ENCODE measurements around the gene UBE2O. TPM values are rescaled to one million over a fixed set of nuclear protein-coding genes. Genes with fewer than 3 reads are reported as not detected.
"Not testable (repeated sequence)": the region's sequence is repeated elsewhere in the genome, so short reads cannot be mapped to it uniquely, and the experiment has no call there.

The UBE2O gene
- polyA plus RNA-seq, 2 donors: 8.1 to 9.2 TPM

DNA sequence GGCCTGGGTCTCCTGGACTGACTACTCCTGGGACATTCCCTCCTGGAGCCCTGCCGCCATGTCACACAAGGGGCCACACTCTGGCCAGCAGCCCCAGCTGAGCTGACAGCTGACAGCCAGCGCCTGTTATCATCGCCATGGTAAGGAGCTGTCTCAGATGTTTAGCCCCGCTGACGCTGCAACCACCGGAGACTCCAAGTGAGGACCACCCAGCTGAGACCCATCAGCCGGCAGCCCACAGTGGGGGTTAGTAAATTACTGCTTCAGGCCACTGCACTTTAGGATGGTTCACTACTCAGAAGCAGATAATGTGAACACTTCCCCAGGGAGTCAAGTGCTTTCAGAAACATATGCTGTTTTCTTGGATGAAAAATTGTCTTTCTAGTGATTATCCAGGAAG, 83.1 kb downstream of the UBE2O start:
- no peaks in the 10 kb centered on the region for H3K27me3 ChIP-seq (ENCODE audit: control insufficient read depth in 1 of 2, insufficient read depth in 2 of 2, low read length in 2 of 2)
- WGBS, 2 donors: 76 to 79% methylated on average over 7 of the region's 7 CpGs
- H3K27ac ChIP-seq (ENCODE audit: low read depth in 2 of 2, low read length in 1 of 2): no peak overlapping the region
- no peaks in the 10 kb centered on the region for H3K36me3 ChIP-seq (ENCODE audit: control insufficient read depth in 2 of 2, insufficient read depth in 2 of 2, low read length in 1 of 2)
- H3K4me1 ChIP-seq (ENCODE audit: control insufficient read depth in 2 of 2, insufficient read depth in 2 of 2, low read length in 1 of 2): no peaks in the 10 kb centered on the region
- H3K9me3 ChIP-seq (ENCODE audit: control insufficient read depth in 2 of 2, insufficient read depth in 1 of 2, low read depth in 1 of 2, low read length in 1 of 2): no peaks in the 10 kb centered on the region
- no peak overlapping the region for H3K4me3 ChIP-seq (ENCODE audit: low read depth in 1 of 2, low read length in 2 of 2)

DNA sequence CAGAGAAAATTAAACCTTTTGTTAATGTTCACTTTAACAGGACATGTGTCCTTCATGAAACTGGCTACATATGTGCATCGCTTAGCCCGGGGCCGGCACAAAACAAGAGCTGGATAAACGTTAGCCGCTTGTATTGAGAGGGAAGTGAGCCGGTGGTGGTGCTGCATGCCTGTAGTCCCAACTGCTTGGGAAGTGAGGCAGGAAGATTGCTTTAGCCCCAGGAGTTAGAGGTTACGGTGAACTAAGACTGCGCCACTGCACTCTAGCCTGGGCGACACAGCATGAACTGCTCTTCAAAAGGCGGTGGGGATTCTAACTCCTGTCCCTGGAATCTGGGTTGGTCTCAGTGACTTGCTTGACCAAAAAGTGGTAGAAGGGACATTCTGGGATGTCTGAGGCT, 83.6 kb downstream of the UBE2O start:
- no peaks in the 10 kb centered on the region for H3K27me3 ChIP-seq (ENCODE audit: control insufficient read depth in 1 of 2, insufficient read depth in 2 of 2, low read length in 2 of 2)
- H3K27ac ChIP-seq (ENCODE audit: low read depth in 2 of 2, low read length in 1 of 2): no peak overlapping the region
- WGBS, 2 donors: 83 to 87% methylated on average over 10 of the region's 10 CpGs
- H3K4me1 ChIP-seq (ENCODE audit: control insufficient read depth in 2 of 2, insufficient read depth in 2 of 2, low read length in 1 of 2): no peaks in the 10 kb centered on the region
- H3K4me3 ChIP-seq (ENCODE audit: low read depth in 1 of 2, low read length in 2 of 2): no peak overlapping the region
- no peaks in the 10 kb centered on the region for H3K36me3 ChIP-seq (ENCODE audit: control insufficient read depth in 2 of 2, insufficient read depth in 2 of 2, low read length in 1 of 2)
- no peaks in the 10 kb centered on the region for H3K9me3 ChIP-seq (ENCODE audit: control insufficient read depth in 2 of 2, insufficient read depth in 1 of 2, low read depth in 1 of 2, low read length in 1 of 2)

DNA sequence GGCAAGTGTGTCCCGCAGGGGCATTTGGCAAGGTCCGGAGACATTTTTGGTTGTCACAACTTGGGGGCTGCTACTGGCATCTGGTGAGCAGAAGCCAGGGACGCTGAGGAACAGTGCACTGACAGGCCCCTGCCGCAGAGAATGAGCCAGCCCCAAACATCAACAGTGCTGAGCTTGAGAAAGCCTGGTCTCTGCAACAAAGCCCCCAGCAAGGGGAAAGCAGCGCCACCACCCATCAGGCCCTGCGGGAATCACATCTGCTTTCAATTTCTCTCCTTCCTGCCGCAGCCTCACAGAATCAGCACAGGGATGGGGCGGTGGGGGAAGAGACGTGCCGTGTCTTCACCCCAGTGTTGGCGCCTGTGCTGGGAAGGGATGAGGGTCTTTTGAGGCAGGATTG, 84.4 kb downstream of the UBE2O start:
- 77 to 78% methylated on average over 11 of the region's 11 CpGs for WGBS, 2 donors
- Histone ChIP-seq H3K4me1 (ENCODE audit: control insufficient read depth in 2 of 2, insufficient read depth in 2 of 2, low read length in 1 of 2) (no peaks in the 10 kb centered on the region), H3K27me3 (ENCODE audit: control insufficient read depth in 1 of 2, insufficient read depth in 2 of 2, low read length in 2 of 2) (no peaks in the 10 kb centered on the region), H3K36me3 (ENCODE audit: control insufficient read depth in 2 of 2, insufficient read depth in 2 of 2, low read length in 1 of 2) (no peaks in the 10 kb centered on the region), H3K27ac (ENCODE audit: low read depth in 2 of 2, low read length in 1 of 2) (peak overlapping the region in 1 of 2 donors; percentile 2), H3K4me3 (ENCODE audit: low read depth in 1 of 2, low read length in 2 of 2) (no peak overlapping the region), H3K9me3 (ENCODE audit: control insufficient read depth in 2 of 2, insufficient read depth in 1 of 2, low read depth in 1 of 2, low read length in 1 of 2) (no peaks in the 10 kb centered on the region)

DNA sequence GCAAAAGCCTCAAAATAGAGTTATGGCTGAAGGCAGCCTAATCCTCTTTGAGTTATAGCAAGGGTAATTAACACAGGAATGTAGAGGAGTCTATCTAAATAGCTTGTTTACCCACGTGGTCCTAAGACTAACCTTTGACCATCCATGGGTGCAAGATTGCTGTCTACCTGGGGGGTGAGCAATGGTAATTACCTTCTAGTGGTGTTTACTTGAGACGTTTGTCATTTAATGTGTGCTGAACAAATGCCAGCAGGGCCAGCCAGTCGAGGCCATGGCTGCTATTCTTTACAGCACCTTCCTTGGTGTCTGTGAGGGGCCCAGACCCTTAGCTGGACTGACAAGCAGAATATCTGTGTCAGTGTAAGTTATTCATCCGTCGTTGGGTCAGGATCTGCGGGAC, 85.3 kb downstream of the UBE2O start:
- Histone ChIP-seq H3K27ac (ENCODE audit: low read depth in 2 of 2, low read length in 1 of 2) (no peak overlapping the region), H3K27me3 (ENCODE audit: control insufficient read depth in 1 of 2, insufficient read depth in 2 of 2, low read length in 2 of 2) (no peaks in the 10 kb centered on the region), H3K4me1 (ENCODE audit: control insufficient read depth in 2 of 2, insufficient read depth in 2 of 2, low read length in 1 of 2) (no peaks in the 10 kb centered on the region), H3K36me3 (ENCODE audit: control insufficient read depth in 2 of 2, insufficient read depth in 2 of 2, low read length in 1 of 2) (no peaks in the 10 kb centered on the region), H3K4me3 (ENCODE audit: low read depth in 1 of 2, low read length in 2 of 2) (no peak overlapping the region), H3K9me3 (ENCODE audit: control insufficient read depth in 2 of 2, insufficient read depth in 1 of 2, low read depth in 1 of 2, low read length in 1 of 2) (no peaks in the 10 kb centered on the region)
- WGBS, 2 donors: 68 to 69% methylated on average over 6 of the region's 6 CpGs

DNA sequence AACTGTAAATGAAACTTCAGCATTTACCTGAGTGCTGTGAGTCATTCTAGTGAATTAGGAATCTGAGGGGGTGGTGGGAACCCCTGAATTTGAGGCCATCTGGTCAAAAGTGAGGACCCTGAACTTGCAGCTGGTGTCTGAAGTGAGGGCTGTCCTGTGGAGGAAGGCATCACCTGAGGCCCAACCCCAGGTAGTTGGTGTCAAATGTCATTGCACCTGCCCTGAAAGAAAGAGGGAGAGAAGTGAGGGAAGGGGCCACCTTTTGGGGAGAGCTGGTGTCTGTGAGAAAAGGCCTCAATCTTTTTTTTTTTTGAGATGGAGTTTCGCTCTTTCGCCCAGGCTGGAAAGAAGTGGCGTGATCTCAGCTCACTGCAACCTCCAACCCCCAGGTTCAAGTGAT, 86.7 kb downstream of the UBE2O start:
- H3K9me3 ChIP-seq (ENCODE audit: control insufficient read depth in 2 of 2, insufficient read depth in 1 of 2, low read depth in 1 of 2, low read length in 1 of 2): no peaks in the 10 kb centered on the region
- no peak overlapping the region for H3K4me3 ChIP-seq (ENCODE audit: low read depth in 1 of 2, low read length in 2 of 2)
- peaks cover 0 to 7% of the 10 kb centered on the region in 2 donors for H3K4me1 ChIP-seq (ENCODE audit: control insufficient read depth in 2 of 2, insufficient read depth in 2 of 2, low read length in 1 of 2)
- no peak overlapping the region for H3K27ac ChIP-seq (ENCODE audit: low read depth in 2 of 2, low read length in 1 of 2)
- no peaks in the 10 kb centered on the region for H3K27me3 ChIP-seq (ENCODE audit: control insufficient read depth in 1 of 2, insufficient read depth in 2 of 2, low read length in 2 of 2)
- WGBS, 2 donors: 90 to 98% methylated on average over 3 of the region's 3 CpGs
- H3K36me3 ChIP-seq (ENCODE audit: control insufficient read depth in 2 of 2, insufficient read depth in 2 of 2, low read length in 1 of 2): no peaks in the 10 kb centered on the region

DNA sequence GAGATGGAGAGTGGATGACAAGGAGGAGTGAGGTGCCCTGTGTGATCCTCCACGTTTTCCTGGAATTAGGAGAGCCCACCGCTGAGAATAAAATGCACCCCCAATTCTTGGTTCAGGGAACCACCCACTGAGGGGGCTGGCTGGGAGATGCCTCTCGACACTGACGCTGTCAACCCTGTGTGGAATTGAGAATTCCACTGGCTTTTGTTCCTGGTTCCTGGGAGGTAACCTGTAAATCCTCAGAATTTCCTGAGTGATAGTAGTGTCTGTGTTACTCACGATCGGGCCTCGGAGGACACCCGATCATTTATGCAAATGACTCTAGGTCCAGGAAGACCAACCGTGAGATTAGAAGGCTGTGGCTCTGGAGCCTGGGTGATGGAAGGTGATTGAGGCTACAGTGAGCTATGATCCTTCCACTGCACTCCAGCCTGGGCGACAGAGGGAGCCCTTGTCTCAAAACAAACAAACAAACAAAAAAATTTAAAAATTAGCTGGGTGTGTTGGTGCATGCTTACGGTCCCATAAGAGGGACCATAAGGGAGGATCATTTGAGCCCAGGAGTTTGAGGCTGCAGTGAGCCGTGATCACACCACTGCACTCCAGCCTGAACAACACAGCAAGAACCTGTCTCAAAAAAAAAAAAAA, 87.6 kb downstream of the UBE2O start:
- H3K4me3 ChIP-seq (ENCODE audit: low read depth in 1 of 2, low read length in 2 of 2): no peak overlapping the region
- peaks cover 0 to 7% of the 10 kb centered on the region in 2 donors for H3K4me1 ChIP-seq (ENCODE audit: control insufficient read depth in 2 of 2, insufficient read depth in 2 of 2, low read length in 1 of 2)
- 50 to 73% methylated on average over 12 of the region's 12 CpGs for WGBS, 2 donors
- no peak overlapping the region for H3K27ac ChIP-seq (ENCODE audit: low read depth in 2 of 2, low read length in 1 of 2)
- H3K9me3 ChIP-seq (ENCODE audit: control insufficient read depth in 2 of 2, insufficient read depth in 1 of 2, low read depth in 1 of 2, low read length in 1 of 2): no peaks in the 10 kb centered on the region
- H3K36me3 ChIP-seq (ENCODE audit: control insufficient read depth in 2 of 2, insufficient read depth in 2 of 2, low read length in 1 of 2): no peaks in the 10 kb centered on the region
- no peaks in the 10 kb centered on the region for H3K27me3 ChIP-seq (ENCODE audit: control insufficient read depth in 1 of 2, insufficient read depth in 2 of 2, low read length in 2 of 2)

DNA sequence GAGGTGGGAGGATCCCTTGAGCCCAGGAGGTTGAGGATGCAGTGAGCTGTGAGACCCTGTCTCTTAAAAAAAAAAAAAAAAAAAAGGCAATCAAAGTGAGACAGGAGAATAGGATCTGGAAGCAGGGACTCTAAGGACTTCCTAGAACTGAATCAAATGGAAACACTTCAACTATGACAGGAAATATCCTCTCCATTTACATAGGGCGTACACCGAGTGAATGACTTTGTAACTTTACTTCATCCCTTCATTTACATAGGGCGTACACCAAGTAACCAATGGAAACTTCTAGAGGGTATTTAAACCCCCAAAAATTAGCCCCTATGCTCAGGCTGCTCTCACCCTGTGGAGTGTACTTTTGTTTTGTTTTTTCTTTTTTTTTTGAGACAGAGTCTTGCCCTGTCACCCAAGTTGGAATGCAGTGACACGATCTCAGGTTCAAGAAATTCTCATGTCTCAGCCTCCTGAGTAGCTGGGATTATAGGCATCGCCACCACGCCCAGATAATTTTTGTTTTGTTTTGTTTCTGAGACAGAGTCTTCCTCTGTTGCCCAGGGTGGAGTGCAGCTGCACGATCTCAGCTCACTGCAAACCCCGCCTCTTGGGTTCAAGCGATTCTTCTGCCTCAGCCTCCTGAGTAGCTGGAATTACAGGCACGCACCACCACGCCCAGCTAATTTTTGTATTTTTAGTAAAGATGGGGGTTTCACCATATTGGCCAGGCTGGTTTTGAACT, 89.7 kb downstream of the UBE2O start:
- Histone ChIP-seq H3K4me3 (ENCODE audit: low read depth in 1 of 2, low read length in 2 of 2) (no peak overlapping the region), H3K27ac (ENCODE audit: low read depth in 2 of 2, low read length in 1 of 2) (peak overlapping the region in 1 of 2 donors; percentile 74), H3K36me3 (ENCODE audit: control insufficient read depth in 2 of 2, insufficient read depth in 2 of 2, low read length in 1 of 2) (no peaks in the 10 kb centered on the region), H3K4me1 (ENCODE audit: control insufficient read depth in 2 of 2, insufficient read depth in 2 of 2, low read length in 1 of 2) (peaks cover 0 to 7% of the 10 kb centered on the region in 2 donors), H3K27me3 (ENCODE audit: control insufficient read depth in 1 of 2, insufficient read depth in 2 of 2, low read length in 2 of 2) (no peaks in the 10 kb centered on the region), H3K9me3 (ENCODE audit: control insufficient read depth in 2 of 2, insufficient read depth in 1 of 2, low read depth in 1 of 2, low read length in 1 of 2) (no peaks in the 10 kb centered on the region)
- 73 to 74% methylated on average over 11 of the region's 11 CpGs for WGBS, 2 donors

DNA sequence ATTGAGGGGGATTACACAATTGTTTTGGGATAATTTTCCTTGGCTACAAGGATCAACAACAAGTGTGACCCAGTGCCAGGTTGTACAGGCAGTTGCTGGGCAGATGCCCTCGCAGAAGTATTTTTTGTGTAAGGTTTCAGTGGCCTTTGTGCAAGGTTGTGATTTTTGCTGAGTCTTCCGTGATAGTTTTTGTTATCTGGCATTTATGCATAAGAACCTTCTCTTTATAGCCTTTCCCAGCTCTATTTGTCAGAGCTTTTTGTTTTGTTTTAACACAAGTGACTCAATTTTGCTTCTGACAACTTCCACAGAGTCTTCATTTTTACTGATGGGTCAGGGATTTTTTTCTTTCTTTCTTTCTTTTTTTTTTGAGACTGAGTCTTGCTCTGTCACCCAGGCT, 92.5 kb downstream of the UBE2O start:
- WGBS, 2 donors: 55 to 56% methylated on average over 2 of the region's 2 CpGs
- no peak overlapping the region for H3K4me3 ChIP-seq (ENCODE audit: low read depth in 1 of 2, low read length in 2 of 2)
- H3K27me3 ChIP-seq (ENCODE audit: control insufficient read depth in 1 of 2, insufficient read depth in 2 of 2, low read length in 2 of 2): no peaks in the 10 kb centered on the region
- no peaks in the 10 kb centered on the region for H3K9me3 ChIP-seq (ENCODE audit: control insufficient read depth in 2 of 2, insufficient read depth in 1 of 2, low read depth in 1 of 2, low read length in 1 of 2)
- H3K4me1 ChIP-seq (ENCODE audit: control insufficient read depth in 2 of 2, insufficient read depth in 2 of 2, low read length in 1 of 2): peaks cover 0 to 7% of the 10 kb centered on the region in 2 donors
- peak overlapping the region; percentile 24 to 60 for H3K27ac ChIP-seq (ENCODE audit: low read depth in 2 of 2, low read length in 1 of 2)
- H3K36me3 ChIP-seq (ENCODE audit: control insufficient read depth in 2 of 2, insufficient read depth in 2 of 2, low read length in 1 of 2): no peaks in the 10 kb centered on the region

DNA sequence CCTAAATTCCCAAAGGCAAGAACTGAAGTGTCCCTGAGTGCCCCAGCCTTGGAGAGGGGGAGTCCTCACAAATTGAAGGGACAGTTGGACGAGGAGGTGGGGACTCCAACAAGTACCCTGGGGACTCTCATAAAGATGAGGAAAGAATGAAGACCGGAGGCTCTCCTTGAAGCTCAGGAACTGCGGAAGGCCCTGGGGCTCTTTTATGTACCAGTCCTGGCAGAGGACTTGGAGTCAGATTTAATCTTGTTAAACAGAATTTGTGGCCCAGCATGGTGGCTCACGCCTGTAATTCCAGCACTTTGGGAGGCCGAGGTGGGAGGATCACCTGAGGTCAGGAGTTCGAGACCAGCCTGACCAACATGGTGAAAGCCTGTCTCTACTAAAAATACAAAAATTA, 93.2 kb downstream of the UBE2O start:
- H3K36me3 ChIP-seq (ENCODE audit: control insufficient read depth in 2 of 2, insufficient read depth in 2 of 2, low read length in 1 of 2); H3K4me1 ChIP-seq (ENCODE audit: control insufficient read depth in 2 of 2, insufficient read depth in 2 of 2, low read length in 1 of 2); H3K27me3 ChIP-seq (ENCODE audit: control insufficient read depth in 1 of 2, insufficient read depth in 2 of 2, low read length in 2 of 2); H3K4me3 ChIP-seq (ENCODE audit: low read depth in 1 of 2, low read length in 2 of 2); H3K27ac ChIP-seq (ENCODE audit: low read depth in 2 of 2, low read length in 1 of 2); H3K9me3 ChIP-seq (ENCODE audit: control insufficient read depth in 2 of 2, insufficient read depth in 1 of 2, low read depth in 1 of 2, low read length in 1 of 2): not testable (repeated sequence)
- 84 to 91% methylated on average over 6 of the region's 6 CpGs for WGBS, 2 donors

DNA sequence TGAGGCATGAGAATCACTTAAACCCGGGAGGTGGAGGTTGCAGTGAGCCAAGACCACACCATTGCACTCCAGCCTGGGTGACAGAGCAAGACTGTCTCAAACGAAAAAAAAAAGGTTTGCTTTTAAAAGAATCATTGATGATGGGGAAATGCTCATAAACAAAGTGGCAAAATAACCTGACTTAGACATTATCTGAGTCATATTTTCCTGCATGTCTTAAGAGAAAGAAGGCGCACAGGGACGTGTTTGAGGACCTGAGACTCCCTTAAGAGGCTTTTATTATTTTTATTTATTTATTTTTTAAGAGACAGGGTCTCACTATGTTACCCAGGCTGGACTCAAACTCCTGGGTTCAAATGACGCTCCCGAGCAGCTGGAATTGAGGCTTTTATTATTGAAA, 93.6 kb downstream of the UBE2O start:
- H3K36me3 ChIP-seq (ENCODE audit: control insufficient read depth in 2 of 2, insufficient read depth in 2 of 2, low read length in 1 of 2): no peaks in the 10 kb centered on the region
- peaks cover 3 to 7% of the 10 kb centered on the region in 2 donors for H3K4me1 ChIP-seq (ENCODE audit: control insufficient read depth in 2 of 2, insufficient read depth in 2 of 2, low read length in 1 of 2)
- H3K4me3 ChIP-seq (ENCODE audit: low read depth in 1 of 2, low read length in 2 of 2): no peak overlapping the region
- 86 to 87% methylated on average over 6 of the region's 6 CpGs for WGBS, 2 donors
- H3K27ac ChIP-seq (ENCODE audit: low read depth in 2 of 2, low read length in 1 of 2): no peak overlapping the region
- H3K9me3 ChIP-seq (ENCODE audit: control insufficient read depth in 2 of 2, insufficient read depth in 1 of 2, low read depth in 1 of 2, low read length in 1 of 2): no peaks in the 10 kb centered on the region
- H3K27me3 ChIP-seq (ENCODE audit: control insufficient read depth in 1 of 2, insufficient read depth in 2 of 2, low read length in 2 of 2): no peaks in the 10 kb centered on the region

All from esophagus (tissue), 2 donors.